ENCODE measurements around the gene PNLIPRP2.

The PNLIPRP2 gene

GRCh38 chr10:116674901-116675423, 54.2 kb downstream of the PNLIPRP2 start:
- Histone ChIP-seq H3K36me3 (ENCODE audit: control insufficient read depth, insufficient read depth, low read length) (no peaks in the 10 kb centered on the region), H3K9me3 (ENCODE audit: control insufficient read depth, insufficient read depth, low read length) (no peaks in the 10 kb centered on the region), H3K27me3 (ENCODE audit: control insufficient read depth, insufficient read depth, low read length) (no peaks in the 10 kb centered on the region), H3K4me3 (ENCODE audit: low read depth, low read length) (no peak overlapping the region), H3K9ac (ENCODE audit: low read depth, low read length) (no peak overlapping the region), H3K4me1 (ENCODE audit: control insufficient read depth, insufficient read depth, low read length) (peaks cover 13% of the 10 kb centered on the region)

GRCh38 chr10:116676118-116676517, 55.4 kb downstream of the PNLIPRP2 start:
- no peak overlapping the region for H3K4me3 ChIP-seq (ENCODE audit: low read depth, low read length)
- H3K9ac ChIP-seq (ENCODE audit: low read depth, low read length) = no peak overlapping the region
- no peaks in the 10 kb centered on the region for H3K27me3 ChIP-seq (ENCODE audit: control insufficient read depth, insufficient read depth, low read length)
- H3K4me1 ChIP-seq (ENCODE audit: control insufficient read depth, insufficient read depth, low read length) = peaks cover 6% of the 10 kb centered on the region
- no peaks in the 10 kb centered on the region for H3K36me3 ChIP-seq (ENCODE audit: control insufficient read depth, insufficient read depth, low read length)
- H3K9me3 ChIP-seq (ENCODE audit: control insufficient read depth, insufficient read depth, low read length) = no peaks in the 10 kb centered on the region

GRCh38 chr10:116676633-116677032, 55.9 kb downstream of the PNLIPRP2 start:
- Histone ChIP-seq H3K9me3 (ENCODE audit: control insufficient read depth, insufficient read depth, low read length) (no peaks in the 10 kb centered on the region), H3K27me3 (ENCODE audit: control insufficient read depth, insufficient read depth, low read length) (no peaks in the 10 kb centered on the region), H3K36me3 (ENCODE audit: control insufficient read depth, insufficient read depth, low read length) (no peaks in the 10 kb centered on the region), H3K4me3 (ENCODE audit: low read depth, low read length) (no peak overlapping the region), H3K9ac (ENCODE audit: low read depth, low read length) (no peak overlapping the region), H3K4me1 (ENCODE audit: control insufficient read depth, insufficient read depth, low read length) (peaks cover 2% of the 10 kb centered on the region)

- H3K9me3 ChIP-seq (ENCODE audit: control insufficient read depth, insufficient read depth, low read length) = no peaks in the 10 kb centered on the region
- no peaks in the 10 kb centered on the region for H3K36me3 ChIP-seq (ENCODE audit: control insufficient read depth, insufficient read depth, low read length)
- no peak overlapping the region for H3K9ac ChIP-seq (ENCODE audit: low read depth, low read length)
- peaks cover 5% of the 10 kb centered on the region for H3K4me1 ChIP-seq (ENCODE audit: control insufficient read depth, insufficient read depth, low read length)
- no peaks in the 10 kb centered on the region for H3K27me3 ChIP-seq (ENCODE audit: control insufficient read depth, insufficient read depth, low read length)
- no peak overlapping the region for H3K4me3 ChIP-seq (ENCODE audit: low read depth, low read length)
Observed at GRCh38 chr10:116679351-116679750, 58.6 kb downstream of the PNLIPRP2 start.

GRCh38 chr10:116683166-116683565, 62.4 kb downstream of the PNLIPRP2 start:
- Histone ChIP-seq H3K9ac (ENCODE audit: low read depth, low read length) (no peak overlapping the region), H3K27me3 (ENCODE audit: control insufficient read depth, insufficient read depth, low read length) (no peaks in the 10 kb centered on the region), H3K36me3 (ENCODE audit: control insufficient read depth, insufficient read depth, low read length) (no peaks in the 10 kb centered on the region), H3K4me1 (ENCODE audit: control insufficient read depth, insufficient read depth, low read length) (peaks cover 3% of the 10 kb centered on the region), H3K4me3 (ENCODE audit: low read depth, low read length) (no peak overlapping the region), H3K9me3 (ENCODE audit: control insufficient read depth, insufficient read depth, low read length) (no peaks in the 10 kb centered on the region)

GRCh38 chr10:116683821-116684220, 63.1 kb downstream of the PNLIPRP2 start:
- no peaks in the 10 kb centered on the region for H3K9me3 ChIP-seq (ENCODE audit: control insufficient read depth, insufficient read depth, low read length)
- no peak overlapping the region for H3K4me3 ChIP-seq (ENCODE audit: low read depth, low read length)
- no peaks in the 10 kb centered on the region for H3K36me3 ChIP-seq (ENCODE audit: control insufficient read depth, insufficient read depth, low read length)
- H3K4me1 ChIP-seq (ENCODE audit: control insufficient read depth, insufficient read depth, low read length) = peaks cover 3% of the 10 kb centered on the region
- no peak overlapping the region for H3K9ac ChIP-seq (ENCODE audit: low read depth, low read length)
- no peaks in the 10 kb centered on the region for H3K27me3 ChIP-seq (ENCODE audit: control insufficient read depth, insufficient read depth, low read length)

- no peak overlapping the region for H3K9ac ChIP-seq (ENCODE audit: low read depth, low read length)
- H3K36me3 ChIP-seq (ENCODE audit: control insufficient read depth, insufficient read depth, low read length) = no peaks in the 10 kb centered on the region
- no peaks in the 10 kb centered on the region for H3K27me3 ChIP-seq (ENCODE audit: control insufficient read depth, insufficient read depth, low read length)
- H3K4me3 ChIP-seq (ENCODE audit: low read depth, low read length) = no peak overlapping the region
- H3K4me1 ChIP-seq (ENCODE audit: control insufficient read depth, insufficient read depth, low read length) = peaks cover 3% of the 10 kb centered on the region
- H3K9me3 ChIP-seq (ENCODE audit: control insufficient read depth, insufficient read depth, low read length) = no peaks in the 10 kb centered on the region
Observed at GRCh38 chr10:116684781-116685180, 64.0 kb downstream of the PNLIPRP2 start.

- no peaks in the 10 kb centered on the region for H3K27me3 ChIP-seq (ENCODE audit: control insufficient read depth, insufficient read depth, low read length)
- H3K9me3 ChIP-seq (ENCODE audit: control insufficient read depth, insufficient read depth, low read length) = no peaks in the 10 kb centered on the region
- H3K36me3 ChIP-seq (ENCODE audit: control insufficient read depth, insufficient read depth, low read length) = no peaks in the 10 kb centered on the region
- H3K9ac ChIP-seq (ENCODE audit: low read depth, low read length) = no peak overlapping the region
- no peak overlapping the region for H3K4me3 ChIP-seq (ENCODE audit: low read depth, low read length)
- H3K4me1 ChIP-seq (ENCODE audit: control insufficient read depth, insufficient read depth, low read length) = peaks cover 9% of the 10 kb centered on the region
Observed at GRCh38 chr10:116685807-116686206, 65.1 kb downstream of the PNLIPRP2 start.

- H3K36me3 ChIP-seq (ENCODE audit: control insufficient read depth, insufficient read depth, low read length) = no peaks in the 10 kb centered on the region
- no peaks in the 10 kb centered on the region for H3K27me3 ChIP-seq (ENCODE audit: control insufficient read depth, insufficient read depth, low read length)
- no peak overlapping the region for H3K9ac ChIP-seq (ENCODE audit: low read depth, low read length)
- H3K9me3 ChIP-seq (ENCODE audit: control insufficient read depth, insufficient read depth, low read length) = no peaks in the 10 kb centered on the region
- peaks cover 14% of the 10 kb centered on the region for H3K4me1 ChIP-seq (ENCODE audit: control insufficient read depth, insufficient read depth, low read length)
- H3K4me3 ChIP-seq (ENCODE audit: low read depth, low read length) = no peak overlapping the region
Observed at GRCh38 chr10:116686632-116687031, 65.9 kb downstream of the PNLIPRP2 start.

GRCh38 chr10:116687633-116688032, 66.9 kb downstream of the PNLIPRP2 start:
- H3K9me3 ChIP-seq (ENCODE audit: control insufficient read depth, insufficient read depth, low read length) = no peaks in the 10 kb centered on the region
- H3K27me3 ChIP-seq (ENCODE audit: control insufficient read depth, insufficient read depth, low read length) = no peaks in the 10 kb centered on the region
- no peak overlapping the region for H3K9ac ChIP-seq (ENCODE audit: low read depth, low read length)
- no peaks in the 10 kb centered on the region for H3K36me3 ChIP-seq (ENCODE audit: control insufficient read depth, insufficient read depth, low read length)
- no peak overlapping the region for H3K4me3 ChIP-seq (ENCODE audit: low read depth, low read length)
- peaks cover 12% of the 10 kb centered on the region for H3K4me1 ChIP-seq (ENCODE audit: control insufficient read depth, insufficient read depth, low read length)

- H3K4me1 ChIP-seq (ENCODE audit: control insufficient read depth, insufficient read depth, low read length) = peaks cover 12% of the 10 kb centered on the region
- H3K9ac ChIP-seq (ENCODE audit: low read depth, low read length) = no peak overlapping the region
- no peak overlapping the region for H3K4me3 ChIP-seq (ENCODE audit: low read depth, low read length)
Observed at GRCh38 chr10:116688241-116688711, 67.5 kb downstream of the PNLIPRP2 start.

GRCh38 chr10:116688741-116689495, 68.2 kb downstream of the PNLIPRP2 start:
- Histone ChIP-seq H3K36me3 (ENCODE audit: control insufficient read depth, insufficient read depth, low read length) (no peaks in the 10 kb centered on the region), H3K4me3 (ENCODE audit: low read depth, low read length) (no peak overlapping the region), H3K9me3 (ENCODE audit: control insufficient read depth, insufficient read depth, low read length) (no peaks in the 10 kb centered on the region), H3K9ac (ENCODE audit: low read depth, low read length) (no peak overlapping the region), H3K4me1 (ENCODE audit: control insufficient read depth, insufficient read depth, low read length) (peaks cover 14% of the 10 kb centered on the region), H3K27me3 (ENCODE audit: control insufficient read depth, insufficient read depth, low read length) (no peaks in the 10 kb centered on the region)

More at GRCh38 chr10:116688241-116688711, 67.5 kb downstream of the PNLIPRP2 start:
- Histone ChIP-seq H3K27me3 (ENCODE audit: control insufficient read depth, insufficient read depth, low read length) (no peaks in the 10 kb centered on the region), H3K36me3 (ENCODE audit: control insufficient read depth, insufficient read depth, low read length) (no peaks in the 10 kb centered on the region), H3K9me3 (ENCODE audit: control insufficient read depth, insufficient read depth, low read length) (no peaks in the 10 kb centered on the region)
